Renal cortical epithelial cell (primary cell): ENCODE results near the gene KRTAP9-2. TPM values are rescaled to one million over a fixed set of nuclear protein-coding genes. Genes with fewer than 3 reads are reported as not detected.
"Not testable (repeated sequence)": the region's sequence is repeated elsewhere in the genome, so short reads cannot be mapped to it uniquely, and the experiment has no call there.

Experiments
- DNase-seq: peaks from one replicate; pipeline ENCODE4 v3.0.0-alpha.2; 2011; ENCODE audit warnings: low read depth
- total RNA-seq: library from RNA; depleted of rRNA; stranded (reverse); fragments of >200 nt; gene quantifications from 2 replicates; pipeline ENCODE4 v1.2.3, GENCODE V29; 2014

The KRTAP9-2 gene
- total RNA-seq, 1 donor from 2014 or later, result not detected

DNA sequence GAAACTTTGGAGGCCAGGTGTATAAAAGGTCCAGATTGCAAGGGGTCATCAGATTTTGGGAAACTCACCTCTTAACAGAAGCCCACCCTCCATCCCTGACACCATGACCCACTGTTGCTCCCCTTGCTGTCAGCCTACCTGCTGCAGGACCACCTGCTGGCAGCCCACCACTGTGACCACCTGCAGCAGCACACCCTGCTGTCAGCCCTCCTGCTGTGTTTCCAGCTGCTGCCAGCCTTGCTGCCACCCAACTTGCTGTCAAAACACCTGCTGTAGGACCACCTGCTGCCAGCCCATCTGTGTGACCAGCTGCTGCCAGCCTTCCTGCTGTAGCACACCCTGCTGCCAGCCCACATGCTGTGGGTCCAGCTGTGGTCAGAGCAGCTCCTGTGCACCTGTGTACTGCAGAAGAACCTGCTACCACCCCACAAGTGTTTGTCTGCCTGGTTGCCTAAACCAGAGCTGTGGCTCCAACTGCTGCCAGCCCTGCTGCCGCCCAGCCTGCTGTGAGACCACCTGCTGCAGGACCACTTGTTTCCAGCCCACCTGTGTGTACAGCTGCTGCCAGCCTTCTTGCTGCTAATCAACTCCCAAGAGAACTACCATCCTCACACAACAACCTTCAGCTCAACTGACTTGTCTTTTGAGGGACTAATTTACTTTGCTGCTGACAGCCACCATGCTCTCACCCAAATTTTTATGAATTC is 6.1 kb downstream of the KRTAP9-2 start, which contains the start of gene KRTAP9-3:
KRTAP9-3 (plus strand) TSS at position 51 of the 707 bp plus-strand sequence; CDS start at position 104, 53 bp downstream.
- not testable (repeated sequence) for DNase-seq

DNA sequence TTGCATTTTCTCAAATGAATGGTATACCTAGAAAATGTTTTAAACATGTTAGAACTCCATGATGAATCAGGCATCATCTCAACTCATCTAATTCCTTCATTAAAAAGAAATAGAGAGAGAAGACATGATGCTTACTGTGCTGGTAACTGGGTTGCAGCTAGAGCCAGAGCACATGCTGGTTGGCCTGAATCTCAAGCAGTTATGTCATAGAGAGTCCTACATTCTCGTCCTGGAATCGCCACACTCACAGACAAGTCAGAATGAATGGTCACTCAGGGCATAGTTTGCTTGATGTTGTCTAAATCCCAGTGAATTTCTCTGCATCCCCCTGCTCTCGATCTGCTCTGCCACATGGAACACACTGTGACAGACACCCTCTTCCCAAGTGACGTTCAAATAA is 10.7 kb downstream of the KRTAP9-2 start:
- not testable (repeated sequence) for DNase-seq

DNA sequence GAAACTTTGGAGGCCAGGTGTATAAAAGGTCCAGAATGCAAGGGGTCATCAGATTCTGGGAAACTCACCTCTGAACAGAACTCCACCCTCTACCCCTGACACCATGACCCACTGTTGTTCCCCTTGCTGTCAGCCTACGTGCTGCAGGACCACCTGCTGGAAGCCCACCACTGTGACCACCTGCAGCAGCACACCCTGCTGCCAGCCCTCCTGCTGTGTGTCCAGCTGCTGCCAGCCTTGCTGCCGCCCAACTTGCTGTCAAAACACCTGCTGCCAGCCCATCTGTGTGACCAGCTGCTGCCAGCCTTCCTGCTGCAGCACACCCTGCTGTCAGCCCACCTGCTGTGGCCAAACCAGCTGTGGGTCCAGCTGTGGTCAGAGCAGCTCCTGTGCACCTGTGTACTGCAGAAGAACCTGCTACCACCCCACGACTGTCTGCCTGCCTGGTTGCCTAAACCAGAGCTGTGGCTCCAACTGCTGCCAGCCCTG is 11.5 kb downstream of the KRTAP9-2 start, which contains the start of gene KRTAP9-8:
KRTAP9-8 (plus strand) TSS at position 51 of the 489 bp plus-strand sequence; CDS start at position 104, 53 bp downstream.
- DNase-seq, result not testable (repeated sequence)

DNA sequence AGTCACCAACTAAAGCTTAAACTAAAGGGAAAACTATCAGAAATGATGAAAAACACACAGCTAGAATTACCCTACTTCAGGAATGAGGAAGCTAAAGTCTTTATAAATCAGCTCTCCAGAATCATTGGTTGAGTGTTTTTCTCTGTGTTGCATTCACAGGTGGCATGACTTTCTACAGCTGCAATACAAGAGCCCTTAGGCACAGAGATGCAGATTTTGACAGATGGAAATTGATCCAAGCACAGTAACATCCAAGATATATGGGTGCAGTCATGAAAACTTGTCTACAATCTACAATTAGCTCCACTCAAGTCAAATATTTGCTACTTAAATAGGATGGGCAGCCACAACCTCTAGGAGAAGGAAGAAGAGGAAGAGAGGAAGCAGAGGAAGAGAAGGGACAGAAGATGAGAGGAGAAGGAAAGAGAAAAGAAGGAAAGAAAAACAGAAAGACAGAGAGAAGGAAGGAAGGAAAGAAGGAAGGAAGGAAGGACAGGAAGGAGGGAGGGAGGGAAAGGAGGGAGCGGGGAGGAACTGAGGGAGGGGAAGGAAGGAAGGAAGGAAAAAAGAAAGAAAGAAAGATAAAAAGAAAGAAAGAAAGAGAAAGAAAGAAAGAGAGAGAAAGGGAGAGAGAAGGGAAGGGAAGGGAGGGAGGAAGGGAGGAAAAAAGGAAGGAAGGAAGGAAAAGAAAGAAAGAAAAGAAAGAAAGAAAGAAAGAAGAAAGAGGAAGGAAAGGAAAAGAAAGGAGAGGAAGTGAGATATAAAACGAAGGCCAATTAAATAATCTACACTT is 20.7 kb downstream of the KRTAP9-2 start:
- DNase-seq, result not testable (repeated sequence)

DNA sequence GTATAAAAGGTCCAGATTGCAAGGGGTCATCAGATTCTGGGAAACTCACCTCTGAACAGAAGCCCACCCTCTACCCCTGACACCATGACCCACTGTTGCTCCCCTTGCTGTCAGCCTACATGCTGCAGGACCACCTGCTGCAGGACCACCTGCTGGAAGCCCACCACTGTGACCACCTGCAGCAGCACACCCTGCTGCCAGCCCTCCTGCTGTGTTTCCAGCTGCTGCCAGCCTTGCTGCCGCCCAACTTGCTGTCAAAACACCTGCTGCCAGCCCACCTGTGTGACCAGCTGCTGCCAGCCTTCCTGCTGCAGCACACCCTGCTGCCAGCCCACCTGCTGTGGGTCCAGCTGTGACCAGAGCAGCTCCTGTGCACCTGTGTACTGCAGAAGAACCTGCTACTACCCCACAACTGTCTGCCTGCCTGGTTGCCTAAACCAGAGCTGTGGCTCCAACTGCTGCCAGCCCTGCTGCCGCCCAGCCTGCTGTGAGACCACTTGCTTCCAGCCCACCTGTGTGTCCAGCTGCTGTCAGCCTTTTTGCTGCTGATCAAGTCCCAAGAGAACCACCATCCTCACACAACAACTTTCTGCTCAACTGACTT is 23.3 kb downstream of the KRTAP9-2 start, which contains the start of gene KRTAP9-4:
KRTAP9-4 (plus strand) TSS at position 51 of the 604 bp plus-strand sequence; CDS start at position 85, 34 bp downstream.
- DNase-seq, result not testable (repeated sequence)

GRCh38 chr17:41251261-41251660 is 24.8 kb downstream of the KRTAP9-2 start:
- DNase-seq, result no peak

GRCh38 chr17:41254861-41255260 is 28.4 kb downstream of the KRTAP9-2 start:
- DNase-seq, result no peak

GRCh38 chr17:41255381-41256290 is 29.2 kb downstream of the KRTAP9-2 start, which contains the start of gene KRTAP9-9:
TSS of gene KRTAP9-9 (plus strand) at chr17:41255384.
- DNase-seq, result not testable (repeated sequence)

GRCh38 chr17:41256291-41256685 is 29.8 kb downstream of the KRTAP9-2 start:
- DNase-seq, result no peak

DNA sequence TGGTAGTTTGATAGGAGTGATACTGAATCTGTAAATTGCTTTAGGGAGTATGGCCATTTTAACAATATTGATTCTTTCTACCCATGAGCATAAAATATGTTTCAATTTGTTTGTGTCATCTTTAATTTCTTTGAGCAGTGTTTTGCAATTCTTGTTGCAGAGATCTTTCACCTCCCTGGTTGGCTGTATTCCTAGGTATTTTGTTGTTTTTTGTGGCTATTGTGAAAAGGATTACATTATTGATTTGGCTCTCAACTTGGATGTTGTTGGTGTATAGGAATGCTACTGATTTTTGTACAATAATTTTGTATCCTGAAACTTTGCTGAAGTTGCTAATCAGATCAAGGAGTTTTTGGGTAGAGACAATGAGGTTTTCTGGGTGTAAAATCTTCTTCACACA is 32.0 kb downstream of the KRTAP9-2 start:
- DNase-seq, result no peak

- DNase-seq, result no peak
Measured at GRCh38 chr17:41263212-41263611, 36.8 kb downstream of the KRTAP9-2 start.

DNA sequence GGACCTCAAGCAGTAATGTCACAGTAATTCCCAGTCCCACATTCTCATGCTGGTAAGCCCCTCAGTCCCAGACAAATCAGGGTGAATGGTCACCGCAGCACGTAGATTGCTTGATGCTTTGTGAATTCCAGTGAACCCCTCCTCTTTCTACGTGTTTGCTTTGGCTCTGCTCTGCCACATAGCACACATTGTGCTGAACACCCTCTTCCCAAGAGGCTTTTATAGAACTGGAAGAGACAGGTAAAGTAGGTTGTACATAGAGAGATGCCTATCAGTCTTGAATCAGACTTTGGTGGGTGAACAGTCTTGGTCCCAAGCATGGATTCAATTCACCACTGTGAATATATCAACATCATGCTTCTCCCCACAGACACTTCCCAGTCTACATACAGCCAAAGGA is 38.2 kb downstream of the KRTAP9-2 start:
- no peak for DNase-seq

DNA sequence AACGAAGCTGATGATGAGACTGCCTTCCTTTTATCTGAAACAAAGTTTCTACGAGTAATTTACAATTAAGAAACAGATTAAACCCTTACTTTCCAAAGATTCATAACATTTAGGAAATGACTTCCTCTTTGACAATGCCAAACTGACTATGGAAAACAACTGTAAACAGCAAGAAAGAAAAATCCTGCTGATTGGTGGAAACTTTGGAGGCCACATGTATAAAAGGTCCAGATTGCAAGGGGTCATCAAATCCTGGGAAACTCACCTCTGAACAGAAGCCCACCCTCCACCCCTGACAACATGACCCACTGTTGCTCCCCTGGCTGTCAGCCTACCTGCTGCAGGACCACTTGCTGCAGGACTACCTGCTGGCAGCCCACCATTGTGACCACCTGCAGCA is 38.6 kb downstream of the KRTAP9-2 start, which contains the start of gene KRTAP9-6:
KRTAP9-6 (plus strand) TSS at position 301 of the 400 bp plus-strand sequence; CDS start at position 301, 0 bp downstream.
- no peak for DNase-seq

DNA sequence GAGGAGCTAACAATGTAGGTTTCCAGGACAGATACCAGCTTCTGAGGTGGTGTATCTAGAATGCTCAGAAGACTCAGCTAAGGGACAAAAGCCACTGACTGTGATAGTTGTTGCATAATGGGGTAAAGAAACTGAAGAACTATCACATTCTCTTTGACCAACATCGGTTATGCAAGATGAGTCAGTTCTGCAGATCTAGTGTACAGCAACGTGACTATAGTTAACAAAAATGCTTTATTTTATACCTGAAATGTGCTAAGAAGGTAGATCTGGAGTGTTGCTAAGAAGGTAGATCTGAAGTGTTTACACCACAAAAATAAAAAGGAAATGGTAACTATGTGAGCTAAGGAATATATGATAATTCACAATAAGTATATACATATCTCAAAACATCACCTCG is 41.3 kb downstream of the KRTAP9-2 start:
- DNase-seq, result no peak

DNA sequence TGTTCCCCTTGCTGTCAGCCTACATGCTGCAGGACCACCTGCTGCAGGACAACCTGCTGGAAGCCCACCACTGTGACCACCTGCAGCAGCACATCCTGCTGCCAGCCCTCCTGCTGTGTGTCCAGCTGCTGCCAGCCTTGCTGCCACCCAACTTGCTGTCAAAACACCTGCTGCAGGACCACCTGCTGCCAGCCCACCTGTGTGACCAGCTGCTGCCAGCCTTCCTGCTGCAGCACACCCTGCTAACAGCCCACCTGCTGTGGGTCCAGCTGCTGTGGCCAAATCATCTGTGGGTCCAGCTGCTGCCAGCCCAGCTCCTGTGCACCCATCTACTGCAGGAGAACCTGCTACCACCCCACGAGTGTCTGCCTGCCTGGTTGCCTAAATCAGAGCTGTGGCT is 44.9 kb downstream of the KRTAP9-2 start:
- DNase-seq, result not testable (repeated sequence)

DNA sequence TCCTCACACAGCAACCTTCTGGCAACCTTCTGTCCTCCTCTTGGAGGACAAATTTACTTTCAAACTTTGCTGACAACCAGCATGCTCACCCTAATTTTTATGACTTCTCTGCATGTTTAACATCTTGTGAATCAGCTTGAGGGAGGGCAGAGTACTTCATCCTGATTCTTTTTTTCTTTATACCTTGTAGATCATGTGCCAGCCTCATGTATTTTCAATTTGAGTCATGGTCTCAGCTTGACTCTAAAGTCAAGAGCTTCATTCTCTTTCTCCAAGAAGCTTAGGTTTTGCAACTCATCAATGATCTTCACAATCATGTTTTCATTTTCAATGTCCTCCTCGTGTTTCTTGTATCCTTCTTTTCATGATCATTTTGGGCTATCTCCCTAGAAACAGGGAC is 45.4 kb downstream of the KRTAP9-2 start:
- no peak for DNase-seq

GRCh38 chr17:41275648-41276190 is 49.3 kb downstream of the KRTAP9-2 start, which contains the start of gene KRTAP9-7:
TSS of gene KRTAP9-7 (plus strand) at chr17:41275698. CDS start at chr17:41275698, 0 bp downstream.
- not testable (repeated sequence) for DNase-seq
